ENCODE data around the gene ITPK1.

DNA sequence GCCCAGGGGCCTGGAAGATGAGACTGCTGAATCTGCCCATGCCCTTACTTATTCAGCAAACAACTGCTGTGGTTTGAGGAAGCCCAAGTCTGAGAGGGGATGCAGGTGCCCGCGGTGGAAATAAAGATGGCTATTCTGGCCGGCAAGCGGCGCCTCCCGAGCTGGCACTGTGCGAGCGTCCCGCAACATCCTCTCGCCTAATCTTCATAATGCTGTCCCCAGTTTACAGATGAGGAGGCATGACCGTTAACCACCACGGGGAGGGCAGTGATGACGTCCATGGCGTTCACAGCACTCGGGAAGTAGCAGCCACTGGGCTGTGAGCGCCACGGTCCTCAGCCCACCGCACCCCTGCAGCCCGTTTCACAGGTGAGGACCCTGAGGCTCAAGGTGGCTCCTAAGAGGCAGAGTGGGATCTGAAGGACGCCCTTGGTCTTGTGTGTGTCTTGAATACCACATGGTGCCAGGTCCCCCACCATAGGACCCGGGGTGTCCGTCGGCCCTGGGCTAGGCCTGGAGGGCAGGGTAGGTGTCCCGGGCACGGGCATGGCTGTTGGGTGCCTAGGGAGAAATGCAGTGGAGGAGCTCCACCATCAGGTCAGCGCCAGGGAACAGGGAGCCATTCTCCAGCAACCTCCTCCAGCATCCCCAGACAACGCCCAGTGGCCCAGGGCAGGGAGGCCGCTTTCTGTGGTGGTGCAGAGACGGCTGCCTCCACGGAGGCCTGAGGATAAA, 172.6 kb downstream of the ITPK1 start:
- TF ChIP-seq, protein P1, sequence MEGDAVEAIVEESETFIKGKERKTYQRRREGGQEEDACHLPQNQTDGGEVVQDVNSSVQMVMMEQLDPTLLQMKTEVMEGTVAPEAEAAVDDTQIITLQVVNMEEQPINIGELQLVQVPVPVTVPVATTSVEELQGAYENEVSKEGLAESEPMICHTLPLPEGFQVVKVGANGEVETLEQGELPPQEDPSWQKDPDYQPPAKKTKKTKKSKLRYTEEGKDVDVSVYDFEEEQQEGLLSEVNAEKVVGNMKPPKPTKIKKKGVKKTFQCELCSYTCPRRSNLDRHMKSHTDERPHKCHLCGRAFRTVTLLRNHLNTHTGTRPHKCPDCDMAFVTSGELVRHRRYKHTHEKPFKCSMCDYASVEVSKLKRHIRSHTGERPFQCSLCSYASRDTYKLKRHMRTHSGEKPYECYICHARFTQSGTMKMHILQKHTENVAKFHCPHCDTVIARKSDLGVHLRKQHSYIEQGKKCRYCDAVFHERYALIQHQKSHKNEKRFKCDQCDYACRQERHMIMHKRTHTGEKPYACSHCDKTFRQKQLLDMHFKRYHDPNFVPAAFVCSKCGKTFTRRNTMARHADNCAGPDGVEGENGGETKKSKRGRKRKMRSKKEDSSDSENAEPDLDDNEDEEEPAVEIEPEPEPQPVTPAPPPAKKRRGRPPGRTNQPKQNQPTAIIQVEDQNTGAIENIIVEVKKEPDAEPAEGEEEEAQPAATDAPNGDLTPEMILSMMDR (IDR thresholded peaks at IDR 0.05; ENCODE audit: extremely low read depth in 1 of 2, insufficient read depth in 1 of 2, low read depth in 1 of 2, low read length in 2 of 2): no peak
- TF ChIP-seq JUN (IDR thresholded peaks at IDR 0.05; ENCODE audit: borderline replicate concordance, insufficient read depth, insufficient read length, low read depth): no peak
